Measurements from ENCODE around the gene DGCR6.

DGCR6 gene

GRCh38 chr22:18905540-18906409, at the start of gene DGCR6:
TSS of gene DGCR6 (plus strand) at chr22:18906320. CDS start at chr22:18906375, 55 bp downstream.
- TF ChIP-seq NFIC (IDR thresholded peaks at IDR 0.05) (no peak), USF1 (IDR thresholded peaks at IDR 0.05) (no peak), ZBTB7A (IDR thresholded peaks at IDR 0.05; ENCODE audit: low read depth) (no peak), EP300 (IDR thresholded peaks at IDR 0.05; ENCODE audit: borderline replicate concordance) (no peak), RAD21 (IDR thresholded peaks at IDR 0.05; ENCODE audit: low read depth) (no peak), TCF12 (IDR thresholded peaks at IDR 0.05; ENCODE audit: low read depth) (no peak), CREB1 (IDR thresholded peaks at IDR 0.05; ENCODE audit: low read depth) (no peak), TAF1 (IDR thresholded peaks at IDR 0.05; ENCODE audit: low read depth) (no peak), TEAD4 (IDR thresholded peaks at IDR 0.05) (no peak), CEBPB (IDR thresholded peaks at IDR 0.05) (no peak), YY1 (IDR thresholded peaks at IDR 0.05; ENCODE audit: low read depth) (no peak), FOXM1 (IDR thresholded peaks at IDR 0.05; ENCODE audit: borderline replicate concordance, low read depth) (no peak), EGR1 (IDR thresholded peaks at IDR 0.05) (no peak)
- TF ChIP-seq, protein P1, sequence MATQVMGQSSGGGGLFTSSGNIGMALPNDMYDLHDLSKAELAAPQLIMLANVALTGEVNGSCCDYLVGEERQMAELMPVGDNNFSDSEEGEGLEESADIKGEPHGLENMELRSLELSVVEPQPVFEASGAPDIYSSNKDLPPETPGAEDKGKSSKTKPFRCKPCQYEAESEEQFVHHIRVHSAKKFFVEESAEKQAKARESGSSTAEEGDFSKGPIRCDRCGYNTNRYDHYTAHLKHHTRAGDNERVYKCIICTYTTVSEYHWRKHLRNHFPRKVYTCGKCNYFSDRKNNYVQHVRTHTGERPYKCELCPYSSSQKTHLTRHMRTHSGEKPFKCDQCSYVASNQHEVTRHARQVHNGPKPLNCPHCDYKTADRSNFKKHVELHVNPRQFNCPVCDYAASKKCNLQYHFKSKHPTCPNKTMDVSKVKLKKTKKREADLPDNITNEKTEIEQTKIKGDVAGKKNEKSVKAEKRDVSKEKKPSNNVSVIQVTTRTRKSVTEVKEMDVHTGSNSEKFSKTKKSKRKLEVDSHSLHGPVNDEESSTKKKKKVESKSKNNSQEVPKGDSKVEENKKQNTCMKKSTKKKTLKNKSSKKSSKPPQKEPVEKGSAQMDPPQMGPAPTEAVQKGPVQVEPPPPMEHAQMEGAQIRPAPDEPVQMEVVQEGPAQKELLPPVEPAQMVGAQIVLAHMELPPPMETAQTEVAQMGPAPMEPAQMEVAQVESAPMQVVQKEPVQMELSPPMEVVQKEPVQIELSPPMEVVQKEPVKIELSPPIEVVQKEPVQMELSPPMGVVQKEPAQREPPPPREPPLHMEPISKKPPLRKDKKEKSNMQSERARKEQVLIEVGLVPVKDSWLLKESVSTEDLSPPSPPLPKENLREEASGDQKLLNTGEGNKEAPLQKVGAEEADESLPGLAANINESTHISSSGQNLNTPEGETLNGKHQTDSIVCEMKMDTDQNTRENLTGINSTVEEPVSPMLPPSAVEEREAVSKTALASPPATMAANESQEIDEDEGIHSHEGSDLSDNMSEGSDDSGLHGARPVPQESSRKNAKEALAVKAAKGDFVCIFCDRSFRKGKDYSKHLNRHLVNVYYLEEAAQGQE (IDR thresholded peaks at IDR 0.05; ENCODE audit: low read depth), result no peak
- TF ChIP-seq, protein P2, sequence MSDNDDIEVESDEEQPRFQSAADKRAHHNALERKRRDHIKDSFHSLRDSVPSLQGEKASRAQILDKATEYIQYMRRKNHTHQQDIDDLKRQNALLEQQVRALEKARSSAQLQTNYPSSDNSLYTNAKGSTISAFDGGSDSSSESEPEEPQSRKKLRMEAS (IDR thresholded peaks at IDR 0.05), result no peak

DNA sequence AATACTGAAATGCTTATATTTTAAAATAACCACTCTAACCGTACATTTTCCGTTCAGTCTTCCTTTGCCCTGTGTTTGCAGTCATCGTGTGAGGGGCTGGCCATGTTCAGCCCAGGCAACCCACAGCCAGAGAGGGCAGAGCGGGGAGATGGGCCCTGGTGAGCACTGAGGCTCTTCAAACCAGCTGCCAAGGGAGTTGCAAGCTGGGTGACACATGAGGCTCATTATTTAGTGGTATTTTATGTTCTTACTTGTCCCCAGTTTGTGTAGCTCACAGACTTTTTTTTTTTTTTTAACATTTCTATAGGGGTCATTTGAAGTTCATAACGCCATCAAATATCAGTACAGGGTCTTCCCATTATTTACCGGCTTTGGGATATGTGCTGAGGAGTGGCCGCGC, 18.0 kb upstream of the DGCR6 start:
- TF ChIP-seq CEBPB (IDR thresholded peaks at IDR 0.05), result no peak
- no peak for TF ChIP-seq FOXM1 (IDR thresholded peaks at IDR 0.05; ENCODE audit: borderline replicate concordance, low read depth)
- TF ChIP-seq TCF12 (IDR thresholded peaks at IDR 0.05; ENCODE audit: low read depth), result no peak
- no peak for TF ChIP-seq TEAD4 (IDR thresholded peaks at IDR 0.05)
- TF ChIP-seq EP300 (IDR thresholded peaks at IDR 0.05; ENCODE audit: borderline replicate concordance), result no peak
- TF ChIP-seq EGR1 (IDR thresholded peaks at IDR 0.05), result no peak

DNA sequence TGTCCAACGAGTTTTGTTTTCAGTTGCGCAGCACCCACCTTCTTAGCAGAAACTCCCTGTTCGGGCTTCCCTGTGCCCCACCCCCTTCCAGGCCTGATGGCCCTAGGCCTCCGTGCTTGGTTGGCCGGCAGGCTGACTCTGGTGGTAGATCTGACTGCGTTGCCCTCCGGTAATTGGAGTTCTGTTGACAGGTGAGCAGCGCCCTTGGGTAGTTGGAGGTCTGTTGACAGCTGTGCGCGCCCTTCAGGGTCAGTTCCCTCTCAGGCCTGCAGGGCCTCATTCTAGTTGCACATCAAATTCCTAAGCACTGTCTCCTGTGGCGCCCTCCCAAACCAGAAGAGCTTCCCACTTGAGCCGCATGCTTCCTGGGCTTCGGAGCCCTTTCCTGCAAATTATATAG, 776 bp downstream of the DGCR6 start:
- TF ChIP-seq YY1 (IDR thresholded peaks at IDR 0.05; ENCODE audit: low read depth), result no peak
- TF ChIP-seq TEAD4 (IDR thresholded peaks at IDR 0.05), result no peak
- no peak for TF ChIP-seq CREB1 (IDR thresholded peaks at IDR 0.05; ENCODE audit: low read depth)
- TF ChIP-seq EGR1 (IDR thresholded peaks at IDR 0.05), result no peak
- TF ChIP-seq ZBTB7A (IDR thresholded peaks at IDR 0.05; ENCODE audit: low read depth), result no peak
- TF ChIP-seq USF1 (IDR thresholded peaks at IDR 0.05), result no peak
- TF ChIP-seq, protein P2 (IDR thresholded peaks at IDR 0.05), result no peak
- TF ChIP-seq NFIC (IDR thresholded peaks at IDR 0.05), result no peak
- no peak for TF ChIP-seq CEBPB (IDR thresholded peaks at IDR 0.05)
- TF ChIP-seq, protein P1 (IDR thresholded peaks at IDR 0.05; ENCODE audit: low read depth), result no peak
- TF ChIP-seq FOXM1 (IDR thresholded peaks at IDR 0.05; ENCODE audit: borderline replicate concordance, low read depth), result no peak

DNA sequence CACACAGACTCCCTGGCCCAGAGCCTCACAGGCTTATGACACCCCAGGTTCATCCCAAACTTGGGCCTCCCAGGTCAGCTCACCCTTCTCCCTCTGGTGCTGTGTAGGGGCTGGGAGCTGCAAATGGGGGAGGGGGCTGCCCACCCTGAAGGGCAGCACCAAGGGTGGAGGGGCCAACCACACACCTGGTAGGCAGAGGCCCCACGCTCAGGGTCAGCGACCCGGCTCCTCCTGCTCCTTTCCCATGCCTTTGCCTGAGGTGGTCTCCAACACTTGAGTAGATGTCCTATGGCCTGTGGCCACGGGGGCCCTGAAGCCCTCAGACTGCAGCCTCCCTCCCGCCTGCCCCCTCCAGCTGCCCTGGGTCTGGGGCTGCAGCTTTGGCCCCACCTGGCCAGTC, 3.4 kb downstream of the DGCR6 start:
- no peak for TF ChIP-seq TEAD4 (IDR thresholded peaks at IDR 0.05)
- TF ChIP-seq YY1 (IDR thresholded peaks at IDR 0.05; ENCODE audit: low read depth), result no peak
- no peak for TF ChIP-seq TCF12 (IDR thresholded peaks at IDR 0.05; ENCODE audit: low read depth)
- TF ChIP-seq CREB1 (IDR thresholded peaks at IDR 0.05; ENCODE audit: low read depth), result no peak
- no peak for TF ChIP-seq ZBTB7A (IDR thresholded peaks at IDR 0.05; ENCODE audit: low read depth)
- TF ChIP-seq TAF1 (IDR thresholded peaks at IDR 0.05; ENCODE audit: low read depth), result no peak
- TF ChIP-seq, protein P2 (IDR thresholded peaks at IDR 0.05), result no peak
- no peak for TF ChIP-seq CEBPB (IDR thresholded peaks at IDR 0.05)
- no peak for TF ChIP-seq FOXM1 (IDR thresholded peaks at IDR 0.05; ENCODE audit: borderline replicate concordance, low read depth)
- TF ChIP-seq, protein P1 (IDR thresholded peaks at IDR 0.05; ENCODE audit: low read depth), result no peak
- TF ChIP-seq RAD21 (IDR thresholded peaks at IDR 0.05; ENCODE audit: low read depth), result no peak
- TF ChIP-seq EGR1 (IDR thresholded peaks at IDR 0.05), result no peak
